HG02970 (cell line): ENCODE data around the gene PCDHA3.
"Not testable (repeated sequence)": the region's sequence is repeated elsewhere in the genome, so short reads cannot be mapped to it uniquely, and the experiment has no call there.

Experiments
- ATAC-seq: cut with Tn5 transposase; IDR thresholded peaks from one replicate; pipeline ENCODE4 v1.9.1; 2021; ENCODE audit warnings: mild to moderate bottlenecking, moderate library complexity, moderate number of reproducible peaks; ENCODE audit not compliant: unreplicated experiment, low FRiP score

Gene PCDHA3

GRCh38 chr5:140800816-140801493 is at the start of gene PCDHA3:
PCDHA3 (plus strand) TSS chr5:140801057.
- no peak for ATAC-seq

- ATAC-seq: no peak
Observed at GRCh38 chr5:140753561-140753960, 47.3 kb upstream of the PCDHA3 start.

- ATAC-seq: no peak
Observed at GRCh38 chr5:140764177-140764973, 36.5 kb upstream of the PCDHA3 start.

- no peak for ATAC-seq
Observed at GRCh38 chr5:140767444-140767843, 33.4 kb upstream of the PCDHA3 start.

- no peak for ATAC-seq
Observed at GRCh38 chr5:140780512-140780911, 20.3 kb upstream of the PCDHA3 start.

GRCh38 chr5:140785905-140786686 is 14.8 kb upstream of the PCDHA3 start, which contains the start of gene PCDHA1:
PCDHA1 (plus strand) TSS chr5:140786140.
- no peak for ATAC-seq

GRCh38 chr5:140787422-140787821 is 13.4 kb upstream of the PCDHA3 start:
- not testable (repeated sequence) for ATAC-seq

- ATAC-seq: not testable (repeated sequence)
Observed at GRCh38 chr5:140787849-140788504, 12.9 kb upstream of the PCDHA3 start.

GRCh38 chr5:140791089-140791488 is 9.8 kb upstream of the PCDHA3 start:
- ATAC-seq: no peak

GRCh38 chr5:140794595-140795258 is 6.1 kb upstream of the PCDHA3 start, which contains the start of gene PCDHA2:
PCDHA2 (plus strand) TSS chr5:140794852.
- no peak for ATAC-seq

GRCh38 chr5:140795259-140795641 is 5.6 kb upstream of the PCDHA3 start:
- ATAC-seq: no peak

- not testable (repeated sequence) for ATAC-seq
Observed at GRCh38 chr5:140796072-140796717, 4.7 kb upstream of the PCDHA3 start.

- ATAC-seq: no peak
Observed at GRCh38 chr5:140796718-140797095, 4.2 kb upstream of the PCDHA3 start.

GRCh38 chr5:140801494-140801841 is 611 bp downstream of the PCDHA3 start:
- no peak for ATAC-seq

GRCh38 chr5:140802381-140802780 is 1.5 kb downstream of the PCDHA3 start:
- ATAC-seq: not testable (repeated sequence)

- ATAC-seq: no peak
Observed at GRCh38 chr5:140802781-140803271, 2.0 kb downstream of the PCDHA3 start.

GRCh38 chr5:140806834-140807775 is 6.2 kb downstream of the PCDHA3 start, which contains the start of gene PCDHA4:
PCDHA4 (plus strand) TSS chr5:140807068.
- no peak for ATAC-seq

GRCh38 chr5:140808241-140808888 is 7.5 kb downstream of the PCDHA3 start:
- not testable (repeated sequence) for ATAC-seq
